ENCODE results near the gene PRCD.

The PRCD gene

GRCh38 chr17:76576189-76576588, 36.3 kb downstream of the PRCD start:
- no peak overlapping the region for H3K4me3 ChIP-seq (ENCODE audit: low read depth, low read length)
- TF ChIP-seq, protein P1, sequence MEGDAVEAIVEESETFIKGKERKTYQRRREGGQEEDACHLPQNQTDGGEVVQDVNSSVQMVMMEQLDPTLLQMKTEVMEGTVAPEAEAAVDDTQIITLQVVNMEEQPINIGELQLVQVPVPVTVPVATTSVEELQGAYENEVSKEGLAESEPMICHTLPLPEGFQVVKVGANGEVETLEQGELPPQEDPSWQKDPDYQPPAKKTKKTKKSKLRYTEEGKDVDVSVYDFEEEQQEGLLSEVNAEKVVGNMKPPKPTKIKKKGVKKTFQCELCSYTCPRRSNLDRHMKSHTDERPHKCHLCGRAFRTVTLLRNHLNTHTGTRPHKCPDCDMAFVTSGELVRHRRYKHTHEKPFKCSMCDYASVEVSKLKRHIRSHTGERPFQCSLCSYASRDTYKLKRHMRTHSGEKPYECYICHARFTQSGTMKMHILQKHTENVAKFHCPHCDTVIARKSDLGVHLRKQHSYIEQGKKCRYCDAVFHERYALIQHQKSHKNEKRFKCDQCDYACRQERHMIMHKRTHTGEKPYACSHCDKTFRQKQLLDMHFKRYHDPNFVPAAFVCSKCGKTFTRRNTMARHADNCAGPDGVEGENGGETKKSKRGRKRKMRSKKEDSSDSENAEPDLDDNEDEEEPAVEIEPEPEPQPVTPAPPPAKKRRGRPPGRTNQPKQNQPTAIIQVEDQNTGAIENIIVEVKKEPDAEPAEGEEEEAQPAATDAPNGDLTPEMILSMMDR (IDR thresholded peaks at IDR 0.05; ENCODE audit: low read depth, low read length) = no peak

DNA sequence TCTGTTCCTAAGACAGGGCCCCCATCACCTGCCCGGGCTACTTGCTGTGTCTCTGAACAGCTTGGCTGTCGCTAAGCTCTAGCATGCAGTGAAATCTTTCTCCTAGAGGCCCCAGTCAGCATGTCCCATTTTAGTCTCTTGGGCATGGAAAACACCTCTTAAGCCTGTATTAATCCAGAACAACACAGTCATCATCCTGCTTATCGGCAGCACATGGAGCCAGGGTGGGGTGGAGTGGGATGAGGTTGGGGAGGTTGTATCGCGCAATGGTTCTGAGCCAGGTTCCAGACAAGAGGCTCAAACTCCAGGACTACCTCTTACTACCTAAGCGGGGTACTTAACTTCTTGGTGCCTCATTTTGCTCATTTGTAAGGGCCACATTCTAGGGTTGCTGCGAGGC, 38.0 kb downstream of the PRCD start:
- TF ChIP-seq, protein P1 (IDR thresholded peaks at IDR 0.05; ENCODE audit: low read depth, low read length) = no peak
- H3K4me3 ChIP-seq (ENCODE audit: low read depth, low read length) = no peak overlapping the region

- no peak overlapping the region for H3K4me3 ChIP-seq (ENCODE audit: low read depth, low read length)
- TF ChIP-seq, protein P1 (IDR thresholded peaks at IDR 0.05; ENCODE audit: low read depth, low read length) = no peak
Measured at GRCh38 chr17:76578376-76578775, 38.5 kb downstream of the PRCD start.

DNA sequence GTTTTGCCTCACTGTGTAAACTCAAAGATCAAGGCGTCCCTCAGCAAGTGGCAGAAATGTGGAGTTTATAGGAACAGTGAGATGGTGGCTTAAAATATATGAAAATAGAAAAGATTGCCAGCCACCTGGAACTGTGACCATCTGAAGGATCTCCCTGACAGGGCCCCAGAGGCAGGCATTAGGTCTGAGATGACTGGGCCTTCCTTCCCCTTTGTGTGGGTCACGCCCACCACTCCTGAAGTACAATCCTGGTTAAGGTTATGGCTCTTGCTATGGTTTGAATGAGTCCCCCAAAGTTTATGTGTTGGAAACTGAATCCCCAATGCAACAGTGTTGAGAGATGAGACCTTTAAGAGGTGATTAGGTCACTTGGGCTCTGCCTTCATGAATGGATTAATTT, 39.4 kb downstream of the PRCD start:
- H3K4me3 ChIP-seq (ENCODE audit: low read depth, low read length) = no peak overlapping the region
- TF ChIP-seq, protein P1 (IDR thresholded peaks at IDR 0.05; ENCODE audit: low read depth, low read length) = no peak

- no peak overlapping the region for H3K4me3 ChIP-seq (ENCODE audit: low read depth, low read length)
- TF ChIP-seq, protein P1 (IDR thresholded peaks at IDR 0.05; ENCODE audit: low read depth, low read length) = no peak
Measured at GRCh38 chr17:76581515-76581914, 41.7 kb downstream of the PRCD start.

DNA sequence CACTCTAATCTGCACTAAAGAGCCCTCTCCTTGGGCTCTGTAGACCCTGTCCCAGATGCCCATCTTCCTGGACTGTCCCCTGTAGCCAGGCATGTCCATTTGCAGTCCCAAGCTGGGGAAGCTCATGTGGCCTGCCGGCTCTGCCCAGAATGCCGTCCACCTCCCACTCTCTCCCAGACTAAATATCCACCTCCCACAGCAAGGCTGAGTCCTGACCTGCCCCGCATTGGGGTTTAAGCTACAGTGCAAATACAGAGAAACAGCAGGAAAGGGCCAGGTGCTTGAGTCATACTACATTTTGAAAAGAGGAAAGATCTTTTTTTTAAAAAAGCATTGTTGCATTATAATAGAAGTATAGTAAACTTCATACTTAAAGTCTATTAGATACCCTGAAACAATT, 42.8 kb downstream of the PRCD start:
- H3K4me3 ChIP-seq (ENCODE audit: low read depth, low read length) = no peak overlapping the region
- TF ChIP-seq, protein P1 (IDR thresholded peaks at IDR 0.05; ENCODE audit: low read depth, low read length) = no peak

- TF ChIP-seq, protein P1 (IDR thresholded peaks at IDR 0.05; ENCODE audit: low read depth, low read length) = no peak
- peak overlapping the region; percentile 53 for H3K4me3 ChIP-seq (ENCODE audit: low read depth, low read length)
Measured at GRCh38 chr17:76584427-76585032, 44.7 kb downstream of the PRCD start.

Measured in WI38 (cell line).